HG02870 (cell line): ENCODE results near the gene RSPH6A.
A peak's percentile ranks its signal among the peaks of the same experiment; 100 is the strongest.

ENCODE experiments used
- ATAC-seq: cut with Tn5 transposase; IDR thresholded peaks from one replicate; pipeline ENCODE4 v1.9.1; 2021; ENCODE audit warnings: mild to moderate bottlenecking, moderate library complexity; ENCODE audit not compliant: unreplicated experiment

RSPH6A gene

DNA sequence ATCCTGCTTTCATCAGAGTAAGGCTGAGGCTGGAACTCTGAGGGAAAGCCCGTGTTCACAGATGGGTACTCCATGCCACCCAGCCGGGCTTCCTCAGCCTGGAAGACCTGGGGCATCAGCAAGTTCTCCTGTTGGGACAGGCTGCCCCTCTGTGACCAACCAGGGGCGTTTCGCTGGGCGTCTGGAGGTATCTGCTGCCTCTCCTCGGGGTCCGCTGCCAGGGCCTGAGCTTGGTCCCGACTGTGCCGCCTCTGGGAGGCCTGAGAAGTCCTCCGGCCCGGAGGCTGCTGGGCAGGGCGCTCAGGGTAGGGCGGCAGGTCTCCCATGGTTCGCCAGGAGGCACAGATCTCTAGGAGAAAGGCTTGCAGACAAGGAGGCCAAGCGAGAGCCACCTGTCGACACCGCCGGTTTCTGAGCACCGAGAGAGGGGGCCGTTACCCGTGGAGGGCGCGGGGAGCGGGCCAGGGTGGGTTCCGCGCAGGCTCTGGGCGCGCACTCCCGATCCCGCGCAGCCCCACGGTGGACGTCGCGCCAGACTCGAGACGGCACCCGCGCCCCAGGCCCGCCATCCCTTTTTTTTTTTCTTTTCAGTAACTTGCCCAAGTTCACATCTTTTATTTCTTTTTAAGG, at the start of gene RSPH6A:
Gene RSPH6A, minus strand, starts transcription at position 458 of the 630 bp plus-strand sequence. Its CDS starts 132 bp downstream, at position 326.
- no peak for ATAC-seq

DNA sequence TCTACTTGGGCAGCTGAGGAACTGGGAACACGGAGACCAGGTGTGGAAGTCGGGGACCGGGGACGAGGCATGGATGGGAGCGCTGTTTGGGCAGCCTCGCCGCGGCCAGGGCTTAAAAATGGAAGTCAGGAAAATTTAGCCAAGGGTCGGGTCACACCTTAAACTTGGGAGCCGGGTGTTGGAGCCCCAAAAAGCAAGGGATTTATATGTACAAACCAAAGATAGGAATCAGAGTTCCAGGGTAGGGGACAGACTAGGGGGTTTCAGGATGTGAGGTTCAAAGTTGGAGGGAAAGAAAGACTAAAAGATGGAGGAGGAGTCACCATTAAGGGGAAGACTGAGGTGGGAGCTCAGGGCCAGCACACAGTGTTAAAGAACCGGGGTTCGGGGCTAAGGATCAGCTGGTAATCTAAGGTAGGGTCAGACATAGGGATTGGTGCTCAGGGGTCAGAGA, 49.5 kb upstream of the RSPH6A start:
- no peak for ATAC-seq

DNA sequence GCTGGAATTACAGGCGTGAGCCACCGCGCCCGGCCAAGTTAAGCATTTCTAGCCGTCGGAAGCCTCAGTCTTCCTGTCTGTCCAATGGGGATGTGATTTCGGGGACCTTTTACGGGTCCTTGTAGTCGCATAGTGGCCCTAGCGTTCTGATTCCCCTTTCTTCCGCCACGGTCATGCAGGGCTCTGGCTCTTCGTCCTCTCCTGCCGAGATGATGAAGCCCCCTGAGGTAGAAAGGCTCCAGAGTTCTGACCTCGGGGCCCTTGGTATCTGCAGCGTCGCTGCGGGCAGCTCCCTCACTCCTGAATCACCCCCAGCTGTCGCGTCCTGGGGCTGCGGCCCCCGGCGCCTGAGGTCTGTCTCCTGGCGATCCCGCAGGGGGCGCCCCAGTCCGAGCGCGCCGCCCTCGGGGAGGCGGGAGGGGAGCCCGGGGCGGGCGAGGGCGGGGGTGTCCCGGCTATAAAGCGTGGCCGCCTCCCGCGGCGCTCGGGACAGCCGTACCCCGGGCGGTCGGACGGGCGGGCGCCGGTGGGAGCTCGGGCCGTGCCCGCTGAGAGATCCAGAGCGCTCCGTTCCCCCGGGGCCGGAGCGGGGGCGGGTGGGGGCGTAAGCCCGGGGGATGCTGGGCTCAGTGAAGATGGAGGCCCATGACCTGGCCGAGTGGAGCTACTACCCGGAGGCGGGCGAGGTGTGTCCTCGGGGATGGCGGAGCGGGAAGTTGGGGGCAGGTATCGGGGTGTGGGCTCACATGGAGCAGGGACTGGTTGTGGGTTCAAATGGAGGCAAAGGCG, 48.9 kb upstream of the RSPH6A start, which contains the start of gene FOXA3:
Gene FOXA3, plus strand, starts transcription at position 487 of the 789 bp plus-strand sequence. Its CDS starts 131 bp downstream, at position 618.
- no peak for ATAC-seq

DNA sequence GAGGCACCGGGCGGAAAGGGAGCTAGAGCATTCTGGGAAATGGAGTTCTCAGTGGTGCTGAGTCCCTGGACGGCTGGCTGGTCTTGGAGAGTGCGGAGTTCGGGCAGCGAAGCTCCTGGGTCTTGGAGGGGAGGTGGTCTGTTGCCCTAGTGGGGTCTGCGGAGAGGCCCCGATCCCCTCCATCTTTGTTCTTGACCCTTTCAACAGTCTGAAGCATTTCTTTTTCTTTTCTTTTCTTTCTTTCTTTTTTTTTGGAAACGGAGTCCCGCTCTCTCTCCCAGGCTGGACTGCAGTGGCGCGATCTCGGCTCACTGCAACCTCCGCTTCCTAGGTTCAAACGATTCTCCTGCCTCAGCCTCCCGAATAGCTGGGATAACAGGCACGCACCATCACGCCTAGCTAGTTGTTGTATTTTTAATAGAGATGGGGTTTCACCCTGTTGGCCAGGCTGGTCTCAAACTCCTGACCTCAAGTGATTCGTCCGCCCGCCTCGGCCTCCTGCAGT, 48.3 kb upstream of the RSPH6A start:
- no peak for ATAC-seq

DNA sequence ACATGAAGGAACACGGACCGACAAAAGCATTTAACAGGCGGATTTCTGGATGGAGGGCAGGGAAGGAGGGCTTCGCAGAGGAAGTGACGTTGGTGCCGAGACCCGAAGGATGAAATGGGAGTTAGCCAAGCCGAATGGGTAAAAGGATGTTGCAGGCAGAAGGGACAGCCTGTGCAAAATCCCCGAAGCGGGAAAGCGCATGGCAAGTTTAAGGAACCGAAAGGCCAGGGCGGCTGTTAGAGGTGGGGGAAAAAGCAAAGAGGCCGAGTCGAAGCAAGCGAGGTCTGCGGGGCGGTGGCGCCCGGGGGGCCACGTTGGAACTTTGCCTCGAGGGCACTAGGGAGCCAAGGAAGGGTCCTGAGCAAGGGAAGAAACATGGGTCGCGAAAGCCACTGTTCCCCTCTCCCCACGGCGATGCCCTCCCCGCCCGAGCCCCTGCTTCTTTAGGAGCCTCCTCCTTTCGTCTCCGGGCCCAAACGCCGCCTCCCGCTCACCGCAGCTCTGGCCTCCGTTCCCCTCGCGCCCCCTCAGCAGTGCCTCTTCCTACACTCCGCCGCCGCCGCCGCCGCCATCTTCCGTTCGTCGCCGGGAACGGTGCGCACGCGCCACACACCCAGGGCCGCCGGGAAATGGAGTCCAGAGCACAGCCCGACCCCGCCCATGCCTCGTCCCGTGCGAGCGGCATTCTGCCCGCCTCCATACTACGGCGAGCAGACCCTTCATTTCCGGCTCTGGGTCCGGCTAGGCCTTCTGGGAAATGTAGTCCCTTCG, 47.6 kb upstream of the RSPH6A start, which contains the start of gene SYMPK:
Gene SYMPK, minus strand, starts transcription at position 584 of the 771 bp plus-strand sequence. CDS start 8,652 bp downstream, outside the sequence.
- ATAC-seq, result peak; percentile 91

DNA sequence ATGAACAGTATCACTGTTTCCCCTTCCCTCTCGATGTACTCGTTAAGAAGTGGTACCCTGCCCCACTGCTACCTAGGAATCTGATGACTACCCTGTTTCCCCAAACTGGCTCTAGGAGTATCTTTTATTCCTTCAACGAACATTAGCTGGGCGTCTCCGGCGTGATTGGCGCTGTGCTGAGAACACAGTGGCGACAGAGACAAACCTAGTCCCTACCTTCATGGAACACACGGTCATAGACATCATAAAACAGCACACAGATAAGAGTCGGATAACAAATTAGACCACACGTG, 47.1 kb upstream of the RSPH6A start:
- ATAC-seq, result no peak

DNA sequence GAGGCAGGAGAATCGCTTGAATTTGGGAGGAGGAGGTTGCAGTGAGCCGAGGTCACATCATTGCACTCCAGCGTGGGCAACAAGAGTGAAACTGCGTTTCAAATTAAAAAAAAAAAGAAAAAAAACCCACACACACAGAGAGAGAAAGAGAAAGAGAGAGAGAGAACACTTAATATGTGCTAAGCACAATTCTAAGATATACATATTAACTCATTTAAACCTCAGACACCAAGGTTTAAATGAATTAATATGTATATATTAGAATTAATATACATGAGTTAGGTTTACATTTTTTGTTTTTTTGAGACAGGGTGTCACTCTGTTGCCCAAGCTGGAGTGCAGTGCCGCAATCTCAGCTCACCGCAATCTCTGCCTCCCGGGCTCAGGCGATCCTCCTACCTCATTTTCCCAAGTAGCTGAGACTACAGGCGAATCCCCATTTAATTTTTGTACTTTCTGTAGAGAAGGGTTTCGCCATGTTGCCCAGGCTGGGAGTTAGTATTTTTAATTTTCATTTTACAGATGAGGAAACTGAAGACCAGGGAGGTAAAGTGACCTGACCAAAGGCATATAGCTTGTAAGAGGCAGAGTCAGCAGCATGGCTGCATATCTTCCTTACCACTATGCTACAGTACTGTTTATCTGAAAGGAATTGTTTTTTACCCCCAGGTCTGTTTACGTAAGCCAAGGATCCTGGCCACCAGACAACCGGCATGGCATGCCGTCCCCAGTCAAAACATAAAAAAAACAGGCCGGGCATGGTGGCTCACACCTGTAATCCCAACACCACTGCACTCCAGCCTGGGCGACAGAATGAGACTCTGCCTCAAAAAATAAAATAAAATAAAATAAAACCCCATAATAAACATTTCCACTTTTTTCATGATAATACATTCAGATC, 45.5 kb upstream of the RSPH6A start:
- ATAC-seq, result no peak

DNA sequence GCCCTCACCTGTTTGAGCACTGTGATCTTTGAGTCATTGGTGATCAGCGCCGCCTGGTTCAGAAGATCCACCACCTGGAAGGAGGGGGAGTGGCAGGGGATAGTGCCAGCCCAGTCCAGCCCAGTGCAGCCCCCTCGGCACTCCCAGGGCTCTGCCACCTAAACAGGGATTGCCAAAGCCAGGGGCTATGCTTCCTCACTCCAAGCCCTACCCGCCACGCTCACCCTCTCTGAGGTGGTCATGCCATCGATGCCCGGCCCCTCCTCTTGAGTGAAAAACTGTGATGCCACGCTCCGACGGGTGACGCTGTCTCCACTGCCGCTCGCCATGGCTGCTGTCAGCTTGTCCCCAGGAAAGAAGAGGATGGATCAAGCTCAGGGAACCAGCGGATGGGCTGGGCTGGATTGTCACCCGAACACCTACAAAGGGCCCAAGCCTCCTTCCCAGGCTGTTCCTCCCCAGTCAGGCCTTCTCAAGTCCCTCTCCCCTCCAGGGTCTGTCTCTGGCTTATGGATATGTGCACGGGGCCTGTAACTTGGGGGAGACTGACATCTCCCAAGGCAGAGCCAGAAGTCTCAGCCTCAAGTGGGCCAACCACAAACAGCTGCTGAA, 39.2 kb upstream of the RSPH6A start:
- ATAC-seq, result no peak

DNA sequence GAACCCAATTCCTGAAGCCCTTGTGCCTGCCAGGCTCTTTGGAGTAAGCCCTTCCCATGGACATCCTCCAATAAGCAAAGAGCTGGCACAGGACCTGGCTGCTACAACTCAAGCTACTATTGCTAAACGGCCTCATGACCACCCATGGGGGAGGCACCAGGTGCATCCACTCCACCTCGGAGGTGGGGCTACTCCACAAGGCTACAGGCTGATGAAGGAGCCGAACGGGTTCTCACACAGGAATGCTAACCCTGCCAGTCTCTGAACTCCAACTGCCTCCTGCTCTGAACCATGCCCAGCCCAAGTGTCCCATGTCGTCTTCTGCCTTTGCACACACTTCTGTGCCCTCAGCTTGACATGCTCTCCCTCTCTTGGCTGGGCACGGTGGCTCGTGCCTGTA, 37.9 kb upstream of the RSPH6A start:
- no peak for ATAC-seq

DNA sequence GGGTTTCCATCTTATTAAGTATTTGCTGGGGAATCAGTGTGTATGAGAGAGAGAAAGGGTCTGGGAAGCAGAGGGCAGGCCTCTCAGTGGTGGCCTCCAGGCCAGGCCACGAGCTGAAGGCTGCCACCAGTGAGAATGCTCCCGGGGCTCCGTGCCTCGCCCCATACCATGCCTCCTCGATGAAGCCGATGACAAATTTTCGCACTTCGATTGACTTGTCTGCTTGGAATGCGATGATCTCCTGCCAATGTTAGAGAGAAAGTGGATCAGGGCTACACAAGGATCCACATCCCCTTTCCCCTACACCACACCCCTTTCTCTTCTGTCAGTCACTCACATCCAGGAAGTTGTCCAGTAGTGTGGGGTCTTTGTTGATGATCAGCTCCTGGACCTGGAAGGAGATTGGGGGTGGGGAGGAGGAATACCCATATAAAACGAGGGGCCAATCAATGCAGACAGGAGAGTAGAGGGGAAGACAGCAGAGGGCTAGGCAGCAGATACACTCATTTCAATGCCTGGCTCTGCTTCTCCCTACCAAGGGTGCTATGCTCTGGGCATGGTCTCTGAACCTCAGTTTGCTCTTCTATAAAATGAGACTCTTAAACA, 37.1 kb upstream of the RSPH6A start:
- ATAC-seq, result no peak

DNA sequence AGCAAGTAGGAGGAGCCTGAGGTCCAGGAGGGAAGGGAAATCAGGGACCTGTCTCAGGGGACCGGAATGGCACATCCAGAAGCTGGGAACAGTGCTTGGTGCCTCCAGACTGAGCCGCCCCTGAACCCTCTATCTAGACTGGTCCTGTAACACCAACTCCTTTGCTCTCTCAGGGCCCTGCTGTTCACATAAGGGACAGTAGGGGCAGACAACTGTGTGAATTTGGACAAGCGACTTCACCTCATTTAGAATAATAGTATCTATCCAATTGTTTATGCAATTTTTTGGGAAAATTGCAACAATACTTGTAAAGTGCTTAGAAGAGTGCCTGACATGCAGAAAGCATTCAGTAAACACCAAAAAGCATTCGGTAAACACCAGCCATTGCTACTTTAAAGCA, 33.8 kb upstream of the RSPH6A start:
- no peak for ATAC-seq

DNA sequence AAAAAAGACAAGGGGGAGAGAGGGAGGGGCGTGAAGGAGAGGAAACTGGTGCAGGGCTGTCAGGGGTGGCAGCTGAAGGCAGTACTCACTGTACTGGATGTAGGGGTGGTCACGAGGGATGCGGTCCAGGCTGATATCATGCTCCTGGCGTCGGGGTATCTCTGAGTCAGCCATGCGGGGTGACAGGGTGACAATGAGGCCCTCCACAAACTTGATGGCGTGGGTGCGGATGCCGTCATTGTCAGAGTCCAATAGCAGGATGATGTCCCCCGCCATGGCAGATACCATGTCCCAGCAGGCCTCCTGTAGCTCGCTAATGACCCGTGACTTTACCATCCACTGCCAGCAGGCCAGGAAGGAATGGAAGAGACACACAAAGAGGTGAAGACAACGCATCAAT, 32.6 kb upstream of the RSPH6A start:
- no peak for ATAC-seq

DNA sequence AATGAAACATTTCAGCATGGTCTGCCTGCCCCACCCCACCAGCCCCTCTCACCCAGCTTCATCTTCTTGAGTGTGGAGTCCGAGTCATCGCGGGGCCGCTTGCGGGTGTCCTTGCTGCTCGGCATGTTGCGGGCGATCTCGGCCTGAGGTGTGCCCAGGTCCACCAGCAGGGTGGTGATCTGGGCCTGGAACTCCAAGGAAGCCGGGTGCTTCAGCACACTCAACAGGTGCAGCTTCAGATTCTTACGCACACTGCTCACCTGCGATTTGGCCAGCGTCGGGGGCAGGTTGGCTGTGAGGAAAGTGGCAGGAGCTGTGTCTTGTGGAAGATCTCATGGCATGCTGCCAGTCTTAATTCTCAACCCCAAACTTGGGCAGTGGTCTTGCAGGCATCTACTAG, 27.1 kb upstream of the RSPH6A start:
- ATAC-seq, result no peak

DNA sequence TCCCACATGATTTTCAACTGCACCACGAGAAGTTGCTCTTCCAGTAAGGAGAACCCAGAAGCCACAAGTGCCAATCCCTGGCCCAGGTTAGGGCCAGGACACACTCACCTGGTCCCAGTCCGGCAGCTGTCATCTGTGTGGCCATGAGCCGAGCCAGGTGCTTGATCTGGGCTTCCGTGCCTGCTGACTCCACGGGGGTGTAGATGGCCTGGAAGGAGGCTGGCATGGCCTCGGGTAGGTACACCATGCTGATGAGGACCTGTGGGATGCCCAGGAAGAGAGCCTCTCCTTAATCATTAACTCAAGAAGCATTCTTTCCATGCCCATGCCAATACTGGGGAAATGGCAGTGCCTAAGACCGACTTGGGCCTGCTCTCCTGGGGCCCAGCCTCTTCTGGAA, 19.9 kb upstream of the RSPH6A start:
- ATAC-seq, result no peak

DNA sequence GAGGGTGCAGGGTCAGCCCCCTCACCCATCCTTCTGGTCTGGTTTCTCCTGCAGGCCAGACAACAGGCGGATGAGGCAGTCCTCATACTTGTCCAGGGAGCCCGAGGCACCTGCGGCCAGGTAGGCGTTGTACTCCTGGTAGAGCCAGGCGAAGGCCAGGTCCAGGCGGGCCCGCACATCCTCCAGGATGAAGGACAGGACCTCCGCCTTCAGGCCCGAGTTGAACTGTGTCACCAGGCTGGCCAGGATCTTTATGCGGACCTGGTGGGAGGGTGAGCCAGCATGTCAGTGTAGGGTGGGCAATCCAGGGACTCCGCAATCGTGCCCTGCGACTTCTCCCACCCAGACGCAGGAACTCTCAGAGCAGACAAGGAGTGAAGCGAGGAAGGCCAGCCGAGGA, 13.8 kb upstream of the RSPH6A start:
- ATAC-seq, result no peak

DNA sequence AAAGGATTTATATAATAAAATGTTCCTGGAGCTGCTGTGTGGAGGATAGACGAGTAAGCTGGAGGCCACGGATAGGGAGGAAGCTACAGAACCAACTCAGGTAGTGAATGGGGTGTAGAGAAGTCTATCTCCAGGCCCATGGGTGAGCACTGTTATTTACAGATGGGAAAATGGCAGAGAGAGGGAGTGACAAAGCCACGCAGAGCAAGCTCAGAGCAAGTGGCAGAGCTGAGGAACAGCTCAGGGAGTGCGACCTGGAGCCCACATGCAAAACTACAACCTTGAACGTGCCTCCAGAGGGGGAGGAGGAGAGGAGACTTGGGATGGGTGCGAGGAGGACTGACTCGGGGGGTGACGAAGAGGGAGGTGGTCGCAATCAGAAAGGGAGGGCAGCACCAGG, 13.4 kb upstream of the RSPH6A start:
- ATAC-seq, result no peak

DNA sequence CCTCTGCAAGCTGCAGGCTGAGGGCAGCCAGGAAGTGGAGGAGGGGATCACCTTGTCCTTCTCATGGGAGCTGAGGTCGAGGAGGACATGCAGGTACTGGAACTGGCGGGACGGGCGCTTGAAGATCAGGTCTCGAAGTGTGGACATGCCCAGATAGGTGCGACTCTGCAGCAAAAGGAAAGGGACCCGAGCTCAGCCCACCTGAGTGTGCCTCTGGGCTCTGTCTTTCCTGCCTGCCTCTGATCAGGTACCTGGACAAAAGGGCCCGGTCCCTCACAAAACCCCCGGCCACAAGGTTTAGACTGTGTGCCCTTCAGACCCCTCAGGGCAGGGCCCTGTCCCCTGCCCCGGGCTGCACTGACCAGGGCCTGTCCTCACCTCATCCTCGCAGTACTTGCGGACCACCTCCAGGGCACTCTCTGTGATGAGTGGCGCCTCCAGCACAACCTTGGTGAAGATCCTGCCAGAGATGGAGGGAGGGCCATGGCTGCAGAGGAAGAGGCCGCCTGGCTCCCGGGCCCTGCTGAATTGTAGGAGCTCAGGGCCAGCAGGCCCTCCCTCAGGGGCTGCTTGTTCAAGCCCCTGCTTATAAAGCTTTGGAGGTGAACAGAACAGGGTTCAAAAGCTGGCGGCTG, 12.5 kb upstream of the RSPH6A start:
- no peak for ATAC-seq

DNA sequence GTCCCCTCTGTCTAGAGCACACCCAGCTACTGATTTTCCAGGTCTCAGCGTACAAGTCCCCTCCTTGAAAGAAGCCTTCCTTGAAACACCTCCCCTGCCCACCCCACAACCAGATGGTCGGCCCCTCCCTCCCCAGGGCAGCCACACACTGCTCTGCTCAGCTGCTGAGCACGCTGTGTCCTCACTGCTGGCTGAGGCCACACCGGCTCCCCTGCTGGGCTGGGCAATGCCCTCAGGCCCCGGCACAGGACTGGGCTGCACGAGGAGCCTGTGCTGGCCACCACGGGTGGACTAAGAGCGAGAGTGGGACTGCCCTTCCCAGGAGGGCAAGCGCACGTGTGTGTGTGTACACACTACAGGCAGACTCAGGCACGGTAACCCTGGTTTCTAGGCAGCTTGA, 11.8 kb upstream of the RSPH6A start:
- no peak for ATAC-seq
